ENCODE results near the gene PLB1. TPM values are rescaled to one million over a fixed set of nuclear protein-coding genes. Genes with fewer than 3 reads are reported as not detected.

PLB1 gene
- total RNA-seq, 1 experiment from 2014 or later: 0.40 TPM

DNA sequence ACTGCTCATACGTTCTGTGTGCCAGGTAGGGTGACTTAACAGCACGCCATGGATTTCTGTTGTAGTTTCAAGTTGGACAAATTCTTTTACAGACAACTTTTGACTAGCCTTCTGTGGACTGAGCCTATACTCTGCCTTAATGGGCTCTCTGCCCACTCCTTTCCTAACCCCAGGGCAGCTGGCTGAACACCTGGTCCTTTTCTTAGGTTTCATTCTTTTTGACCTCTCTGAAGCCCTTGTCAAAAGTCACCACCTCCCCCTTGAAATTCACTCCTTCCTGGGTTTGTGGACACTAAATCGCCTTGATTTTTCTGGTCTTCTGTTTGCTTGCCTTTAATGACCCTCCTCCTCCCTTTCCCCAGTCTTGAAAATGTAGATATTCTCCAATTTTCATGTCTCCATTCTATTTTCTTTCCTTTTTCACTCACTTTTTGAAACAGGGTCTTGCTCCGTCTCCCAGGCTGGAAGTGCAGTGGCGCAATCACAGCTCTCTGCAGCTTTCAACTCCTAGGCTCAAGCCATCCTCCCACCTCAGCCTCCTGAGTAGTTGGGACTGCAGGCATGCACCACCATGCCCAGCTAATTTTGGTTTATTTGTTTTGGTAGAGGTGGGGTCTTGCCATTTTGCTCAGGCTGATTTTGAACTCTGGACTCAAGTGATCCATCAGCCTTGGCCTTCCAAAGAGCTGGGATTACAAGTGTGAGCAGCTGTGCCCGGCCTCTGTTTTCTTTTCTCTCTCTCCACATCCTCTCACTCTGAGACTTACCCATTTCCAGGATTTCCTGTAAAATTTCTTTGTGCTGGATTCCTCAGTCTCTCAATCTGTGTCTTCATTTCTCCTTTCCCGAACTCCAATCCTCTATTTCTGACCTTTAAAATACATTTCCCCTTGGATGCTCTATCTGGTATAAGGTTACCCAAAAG lies 112.9 kb downstream of the PLB1 start:
- H3K36me3 ChIP-seq (ENCODE audit: low read depth, low read length): no peaks in the 10 kb centered on the region
- no peak for TF ChIP-seq EZH2phosphoT487 (IDR thresholded peaks at IDR 0.05; ENCODE audit: borderline replicate concordance, low read length)
- TF ChIP-seq EZH2 (IDR thresholded peaks at IDR 0.05; ENCODE audit: low read length, unreplicated experiment): no peak
- TF ChIP-seq, protein P1, sequence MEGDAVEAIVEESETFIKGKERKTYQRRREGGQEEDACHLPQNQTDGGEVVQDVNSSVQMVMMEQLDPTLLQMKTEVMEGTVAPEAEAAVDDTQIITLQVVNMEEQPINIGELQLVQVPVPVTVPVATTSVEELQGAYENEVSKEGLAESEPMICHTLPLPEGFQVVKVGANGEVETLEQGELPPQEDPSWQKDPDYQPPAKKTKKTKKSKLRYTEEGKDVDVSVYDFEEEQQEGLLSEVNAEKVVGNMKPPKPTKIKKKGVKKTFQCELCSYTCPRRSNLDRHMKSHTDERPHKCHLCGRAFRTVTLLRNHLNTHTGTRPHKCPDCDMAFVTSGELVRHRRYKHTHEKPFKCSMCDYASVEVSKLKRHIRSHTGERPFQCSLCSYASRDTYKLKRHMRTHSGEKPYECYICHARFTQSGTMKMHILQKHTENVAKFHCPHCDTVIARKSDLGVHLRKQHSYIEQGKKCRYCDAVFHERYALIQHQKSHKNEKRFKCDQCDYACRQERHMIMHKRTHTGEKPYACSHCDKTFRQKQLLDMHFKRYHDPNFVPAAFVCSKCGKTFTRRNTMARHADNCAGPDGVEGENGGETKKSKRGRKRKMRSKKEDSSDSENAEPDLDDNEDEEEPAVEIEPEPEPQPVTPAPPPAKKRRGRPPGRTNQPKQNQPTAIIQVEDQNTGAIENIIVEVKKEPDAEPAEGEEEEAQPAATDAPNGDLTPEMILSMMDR (conservative IDR thresholded peaks at IDR 0.05; ENCODE audit: low read depth, low read length): no peak
- H3F3A ChIP-seq (ENCODE audit: low read length, unreplicated experiment): no peaks in the 10 kb centered on the region
- no peak overlapping the region for H3K4me3 ChIP-seq (ENCODE audit: low read length)
- peaks cover 49% of the 10 kb centered on the region for H3K4me1 ChIP-seq (ENCODE audit: insufficient read depth, low read length)
- no peaks in the 10 kb centered on the region for H3K79me2 ChIP-seq (ENCODE audit: low read length)
- H3K27ac ChIP-seq (ENCODE audit: low read length): peak overlapping the region; percentile 94
- no peak for ATAC-seq
- no peaks in the 10 kb centered on the region for H3K27me3 ChIP-seq (ENCODE audit: low read length)
- ChIA-PET POLR2A (ENCODE audit: unreplicated experiment) (interaction anchor here (0.6 kb wide), 1 partner anchor 336 kb away, joined by 5 read pairs; no protein-coding TSS in a partner anchor), CTCF (no interaction called here)
- no TSS peak for BruUV-seq (replicated peaks)
- DNase-seq: no peak
- H3K4me2 ChIP-seq (ENCODE audit: low read length): no peak overlapping the region
- no peaks in the 10 kb centered on the region for H3K9me3 ChIP-seq (ENCODE audit: low read length)
- H4K20me1 ChIP-seq (ENCODE audit: low read length): no peaks in the 10 kb centered on the region
- intact Hi-C loops (cut with micrococcal nuclease): no loop called here
- H3K9me2 ChIP-seq (replicated peaks; ENCODE audit: low read length): no peaks in the 10 kb centered on the region
- H3K9ac ChIP-seq (ENCODE audit: low read length): no peak overlapping the region
- H2AFZ ChIP-seq (ENCODE audit: low read length): no peak overlapping the region

DNA sequence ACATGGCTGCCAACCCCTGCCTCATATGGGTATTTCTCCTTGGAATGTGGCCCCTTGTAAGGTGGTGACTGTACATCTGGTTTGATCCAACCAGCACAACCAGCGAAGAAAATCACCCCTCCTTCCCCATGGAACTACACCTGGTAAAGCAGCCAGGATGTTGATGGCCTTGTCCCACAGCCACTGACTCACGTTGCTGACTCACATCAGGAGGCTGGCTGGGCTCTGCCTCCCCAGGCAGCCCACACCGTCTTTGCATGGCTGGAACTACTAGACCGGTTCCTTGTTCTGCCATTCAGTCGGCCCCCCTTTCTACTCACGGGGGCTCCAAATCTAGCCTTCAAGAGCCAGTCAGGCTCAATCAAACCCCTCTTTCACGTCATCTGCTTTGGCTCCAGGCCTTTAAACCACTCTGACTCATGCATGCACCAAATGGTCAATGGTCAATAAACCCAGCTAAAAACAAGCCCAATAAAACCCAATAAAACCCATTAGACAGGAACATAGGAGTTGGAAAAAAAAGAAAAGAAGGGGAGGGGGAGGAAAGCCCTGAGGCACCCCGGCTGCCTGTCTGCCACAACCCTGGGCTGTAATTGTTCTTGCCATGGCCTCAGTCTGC lies 114.8 kb downstream of the PLB1 start:
- Histone ChIP-seq H4K20me1 (ENCODE audit: low read length) (no peaks in the 10 kb centered on the region), H3K27ac (ENCODE audit: low read length) (peak overlapping the region; percentile 94), H3K79me2 (ENCODE audit: low read length) (no peaks in the 10 kb centered on the region), H3K9me3 (ENCODE audit: low read length) (no peaks in the 10 kb centered on the region), H3K4me1 (ENCODE audit: insufficient read depth, low read length) (peaks cover 53% of the 10 kb centered on the region), H3K27me3 (ENCODE audit: low read length) (no peaks in the 10 kb centered on the region), H3K9me2 (replicated peaks; ENCODE audit: low read length) (no peaks in the 10 kb centered on the region), H3K4me2 (ENCODE audit: low read length) (peak overlapping the region; percentile 65), H3K4me3 (ENCODE audit: low read length) (no peak overlapping the region), H3F3A (ENCODE audit: low read length, unreplicated experiment) (no peaks in the 10 kb centered on the region), H3K36me3 (ENCODE audit: low read depth, low read length) (no peaks in the 10 kb centered on the region), H2AFZ (ENCODE audit: low read length) (no peak overlapping the region), H3K9ac (ENCODE audit: low read length) (peak overlapping the region; percentile 73)
- intact Hi-C loops (cut with micrococcal nuclease): loop anchor here (1.0 to 5.0 kb wide), 6 partner anchors 11 to 143 kb away; no protein-coding TSS in a partner anchor
- BruUV-seq (replicated peaks): no TSS peak
- ChIA-PET POLR2A (ENCODE audit: unreplicated experiment) (interaction anchor here (0.6 to 1.2 kb wide), 2 partner anchors 23 to 114 kb away, joined by 12 to 14 read pairs; no protein-coding TSS in a partner anchor), CTCF (interaction anchor here (0.6 to 0.7 kb wide), 3 partner anchors 17 to 234 kb away, joined by 3 read pairs; no protein-coding TSS in a partner anchor)
- ATAC-seq (peak; percentile 87), DNase-seq (peak; percentile 99)
- TF ChIP-seq, protein P1 (conservative IDR thresholded peaks at IDR 0.05; ENCODE audit: low read depth, low read length): no peak
